HG03135 (cell line): ENCODE measurements around the gene GPX5.
"Not testable (repeated sequence)": the region's sequence is repeated elsewhere in the genome, so short reads cannot be mapped to it uniquely, and the experiment has no call there.

Source experiments
- ATAC-seq: cut with Tn5 transposase; IDR thresholded peaks from one replicate; pipeline ENCODE4 v1.9.1; 2021; ENCODE audit warnings: mild to moderate bottlenecking, moderate library complexity; ENCODE audit not compliant: unreplicated experiment

Gene GPX5, protein sequence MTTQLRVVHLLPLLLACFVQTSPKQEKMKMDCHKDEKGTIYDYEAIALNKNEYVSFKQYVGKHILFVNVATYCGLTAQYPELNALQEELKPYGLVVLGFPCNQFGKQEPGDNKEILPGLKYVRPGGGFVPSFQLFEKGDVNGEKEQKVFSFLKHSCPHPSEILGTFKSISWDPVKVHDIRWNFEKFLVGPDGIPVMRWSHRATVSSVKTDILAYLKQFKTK

DNA sequence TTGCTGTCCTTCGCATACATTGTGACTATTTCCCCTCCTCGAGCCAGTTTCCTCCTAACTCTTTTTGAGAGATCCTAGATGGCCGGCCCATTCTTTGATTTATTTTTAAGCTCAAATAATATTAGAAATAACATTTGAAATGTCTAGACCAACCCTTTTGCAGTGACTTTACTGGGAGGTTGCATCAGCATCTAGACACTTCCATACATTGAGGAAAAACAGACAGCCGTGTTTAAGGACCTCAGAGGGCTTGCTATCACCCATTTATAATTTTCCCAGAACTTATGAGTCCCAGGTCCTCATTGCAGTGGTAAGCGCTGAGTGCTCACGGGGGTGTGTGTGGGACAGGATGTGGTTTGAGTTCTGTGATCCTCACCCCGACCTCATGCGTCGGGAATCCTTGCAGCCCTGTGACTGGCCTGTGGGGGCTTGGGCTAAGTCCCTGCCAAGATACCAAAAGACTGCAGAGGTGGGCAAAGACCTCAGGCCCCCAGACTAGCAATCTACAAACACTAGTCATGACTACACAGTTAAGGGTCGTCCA is at the start of gene GPX5:
Gene GPX5 (plus strand): TSS at position 386 of the 544 bp plus-strand sequence. CDS start 133 bp downstream, at position 519.
- ATAC-seq, result no peak

DNA sequence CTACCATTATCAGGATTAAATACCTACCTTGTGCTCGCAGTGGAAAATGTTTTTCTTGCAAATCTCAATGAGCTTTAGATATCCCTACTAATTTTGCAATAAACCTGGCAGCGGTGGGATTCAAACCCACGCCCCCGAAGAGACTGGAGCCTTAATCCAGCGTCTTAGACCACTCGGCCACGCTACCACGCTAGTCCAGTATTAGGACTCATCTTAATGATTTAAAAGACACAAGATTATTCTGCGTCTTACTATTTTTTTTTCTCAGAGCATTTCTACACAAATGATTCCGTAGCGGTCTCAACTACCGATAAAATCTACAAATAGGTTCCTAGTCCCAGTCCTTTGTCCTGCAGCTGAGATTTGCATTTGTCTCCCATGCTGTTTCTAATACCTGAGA is 47.2 kb upstream of the GPX5 start:
- ATAC-seq, result no peak

DNA sequence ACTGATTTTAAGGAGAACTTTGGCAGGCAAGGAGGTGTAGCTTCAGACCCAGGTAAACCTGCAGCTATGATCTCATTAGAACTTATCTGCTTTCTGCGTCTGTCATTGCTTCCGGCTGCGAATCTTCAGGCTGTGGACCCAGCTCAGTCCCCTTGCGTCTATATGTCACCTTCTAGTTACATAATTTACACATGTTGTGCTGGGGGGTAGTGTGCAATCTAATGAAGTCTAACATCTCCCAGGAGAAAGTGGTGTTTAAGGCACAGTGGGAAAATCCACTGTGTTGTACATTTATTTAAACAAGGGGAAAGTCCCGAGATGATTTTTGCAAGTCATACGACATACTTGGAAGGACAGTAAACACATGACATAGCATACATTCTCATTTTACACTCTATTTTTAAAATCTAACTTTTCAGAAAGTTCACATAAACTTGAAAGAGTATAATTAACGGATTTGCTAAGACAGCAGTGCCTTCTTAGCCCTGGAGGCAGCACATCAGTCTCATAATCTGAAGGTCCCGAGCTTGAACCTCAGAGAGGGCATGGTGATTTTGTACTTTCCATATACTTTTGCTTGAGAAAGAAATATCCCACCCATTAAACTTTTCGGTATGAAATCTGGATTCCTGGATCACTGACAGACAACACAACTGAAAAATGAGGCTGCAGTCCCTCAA is 45.3 kb upstream of the GPX5 start:
- no peak for ATAC-seq

DNA sequence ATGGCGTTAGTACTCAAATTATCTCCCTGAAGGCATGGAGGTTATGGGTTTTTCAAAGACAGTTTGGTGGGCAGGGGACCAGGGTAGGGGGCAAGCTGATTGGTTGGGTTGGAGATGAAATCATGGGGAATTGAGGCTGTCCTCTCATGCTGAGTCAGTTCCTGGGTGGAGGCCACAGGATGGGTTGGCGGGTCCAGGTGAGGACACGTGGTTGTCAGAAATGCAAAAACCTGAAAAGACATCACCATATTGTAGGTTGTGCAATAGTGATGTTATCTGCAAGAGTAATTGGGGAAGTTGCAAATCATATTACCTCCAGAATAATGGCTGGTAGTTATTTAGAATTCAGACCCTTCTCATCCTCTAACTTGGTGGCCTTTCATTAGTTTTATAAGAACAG is 40.2 kb upstream of the GPX5 start:
- no peak for ATAC-seq

DNA sequence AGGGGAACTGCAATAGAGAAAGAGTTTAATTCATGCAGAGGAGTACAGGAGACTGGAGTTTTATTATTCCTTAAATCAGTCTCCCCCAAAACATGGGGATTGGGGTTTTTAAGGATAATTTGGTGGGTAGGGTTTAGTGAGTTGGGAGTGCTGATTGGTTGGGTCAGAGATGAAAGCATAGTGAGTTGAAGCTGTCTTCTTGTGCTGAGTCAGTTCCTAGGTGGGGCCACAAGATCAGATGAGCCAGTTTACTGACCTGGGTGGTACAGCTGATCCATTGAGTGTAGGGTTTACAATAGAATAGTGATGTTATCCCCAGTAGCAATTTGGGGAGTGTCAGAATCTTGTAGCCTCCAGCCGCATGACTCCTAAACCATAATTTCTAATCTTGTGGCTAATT is 39.1 kb upstream of the GPX5 start:
- ATAC-seq, result no peak

DNA sequence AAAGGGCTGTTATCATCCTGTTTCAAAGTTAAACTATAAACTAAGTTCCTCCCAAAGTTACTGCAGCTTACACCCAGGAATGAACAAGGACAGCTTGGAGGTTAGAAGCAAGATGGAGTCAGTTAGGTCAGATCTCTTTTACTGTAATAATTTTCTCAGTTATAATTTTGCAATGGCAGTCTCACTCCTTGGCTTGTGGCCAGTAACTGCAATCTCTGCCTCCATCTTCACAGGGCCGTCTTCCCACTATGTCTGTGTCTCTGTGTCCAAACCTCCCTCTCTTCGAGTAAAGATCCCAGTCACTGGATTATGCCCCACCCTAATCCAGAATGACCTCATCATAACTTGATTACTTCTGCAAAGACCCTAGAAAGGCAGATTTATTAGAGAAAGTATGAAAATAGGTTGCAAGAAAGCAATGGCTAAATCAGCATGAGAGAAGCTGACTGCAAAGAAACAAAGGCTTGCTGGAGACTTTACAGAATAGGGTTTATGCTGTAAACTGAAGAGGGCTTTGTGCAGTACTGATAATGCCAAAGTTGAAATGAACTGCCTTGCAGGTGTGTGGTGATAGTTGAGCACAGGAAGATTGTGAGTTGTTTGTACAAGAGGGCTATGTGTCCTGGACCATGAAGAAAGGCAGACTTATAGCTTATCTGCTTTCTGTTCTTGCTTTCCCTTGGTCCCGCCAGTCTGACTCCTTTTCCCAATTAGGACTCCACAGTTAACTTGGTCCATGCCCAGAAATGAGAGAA is 38.5 kb upstream of the GPX5 start:
- no peak for ATAC-seq

DNA sequence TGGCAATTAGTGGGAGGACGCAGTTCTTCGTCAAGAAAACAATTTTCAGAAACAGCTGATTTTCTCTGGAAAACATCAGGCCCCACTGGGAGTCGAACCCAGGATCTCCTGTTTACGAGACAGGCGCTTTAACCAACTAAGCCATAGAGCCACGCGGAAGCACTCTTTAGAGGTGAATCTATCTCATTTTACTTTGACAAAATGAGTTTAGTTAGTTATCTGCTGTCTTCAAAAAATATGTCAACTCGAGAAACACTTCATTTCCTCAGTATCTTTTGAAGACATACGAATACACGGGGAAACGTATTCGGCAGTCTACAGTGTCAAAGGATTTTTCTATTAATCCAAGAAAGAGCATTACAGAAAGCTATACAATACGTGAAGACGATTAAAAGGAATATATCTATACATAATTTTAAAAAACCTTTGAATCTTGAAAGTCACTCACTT is 36.7 kb upstream of the GPX5 start:
- ATAC-seq, result no peak

DNA sequence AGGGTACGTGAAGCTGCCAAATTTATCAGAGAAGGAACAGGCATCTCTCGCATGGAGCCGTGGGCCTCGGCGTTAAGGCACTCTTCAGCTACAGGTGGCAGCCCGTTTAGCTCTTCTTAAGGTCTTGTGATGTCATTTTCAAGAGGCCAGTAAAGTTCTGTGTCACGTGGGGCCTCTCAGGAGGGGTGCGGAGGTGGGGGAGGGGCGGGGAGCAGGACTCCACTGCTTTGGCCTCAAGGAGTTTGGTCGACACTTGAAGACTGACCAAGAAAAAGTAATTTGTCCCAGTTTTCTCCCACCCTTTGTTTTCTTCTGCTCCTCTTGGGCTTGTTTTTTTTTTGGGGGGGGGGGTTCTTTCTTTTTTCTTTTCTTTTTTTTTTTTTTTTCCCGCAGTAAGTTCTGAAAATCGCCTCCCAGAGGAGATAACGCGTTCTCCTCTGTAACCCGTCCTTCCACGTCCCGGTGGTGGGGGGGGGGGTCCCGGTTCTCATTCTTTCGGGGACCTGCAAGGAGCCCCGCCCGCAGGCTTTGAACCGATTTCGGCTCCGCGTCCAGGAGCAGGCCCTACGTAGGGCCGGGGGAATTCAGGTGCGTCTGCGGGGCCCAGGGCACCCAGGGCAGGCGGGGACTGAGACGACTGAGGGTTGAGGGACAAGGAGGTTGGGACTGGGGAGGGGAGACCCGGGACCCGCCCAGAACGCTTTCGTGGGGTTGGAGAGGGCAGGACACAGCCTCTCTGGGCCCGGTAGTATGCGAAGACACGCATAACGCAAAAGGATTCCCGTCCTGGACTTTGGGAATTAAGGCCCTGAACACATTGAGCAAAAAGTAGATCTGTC is 36.1 kb upstream of the GPX5 start:
- peak; percentile 66 for ATAC-seq

DNA sequence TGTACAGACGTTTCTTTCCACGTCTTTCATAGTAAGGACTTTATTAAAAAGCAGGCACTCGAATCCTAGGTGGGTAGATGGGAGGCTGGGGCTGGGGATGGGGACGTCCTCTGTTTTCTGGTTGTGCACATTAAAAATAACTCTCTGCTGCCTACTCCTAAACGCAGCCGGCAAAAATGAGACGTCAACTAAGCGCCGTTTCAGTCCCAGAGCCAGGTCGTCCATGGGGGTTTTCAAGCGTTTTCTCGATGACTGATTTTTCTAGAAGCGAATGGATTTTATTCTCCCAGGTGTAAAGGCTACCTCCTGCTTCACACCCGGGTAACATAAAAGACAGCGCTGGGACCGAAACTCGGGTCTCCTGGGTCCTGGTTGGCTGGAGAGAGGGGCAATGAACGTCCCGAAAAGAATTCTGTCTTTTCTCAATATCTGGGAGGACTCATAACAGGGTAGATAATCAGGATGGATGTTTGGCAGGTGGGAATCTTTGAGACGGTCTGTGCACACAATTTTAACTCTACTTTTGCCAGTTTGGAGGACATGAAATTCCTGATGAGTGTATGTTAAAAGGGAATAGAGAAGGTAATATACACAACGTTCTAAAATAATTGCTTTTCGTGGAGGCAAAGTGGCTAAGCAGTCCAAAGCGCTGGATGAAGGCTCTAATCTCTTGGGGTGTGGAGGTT is 35.3 kb upstream of the GPX5 start:
- no peak for ATAC-seq

DNA sequence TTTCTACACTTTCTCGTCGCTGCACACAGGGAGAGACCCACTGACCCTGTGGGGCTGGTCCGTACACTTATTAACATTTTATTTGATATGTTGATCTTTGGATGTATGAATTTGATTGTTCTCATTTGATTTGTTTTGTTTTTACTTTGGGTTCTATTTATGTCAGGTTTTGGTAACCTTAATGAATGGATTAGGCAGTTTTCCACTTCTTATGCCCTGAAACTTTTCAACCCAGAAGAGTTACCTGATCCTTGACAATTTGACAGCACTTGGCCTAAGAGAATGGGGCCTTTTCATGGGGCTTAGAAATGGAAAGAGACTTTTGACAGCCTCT is 33.7 kb upstream of the GPX5 start:
- no peak for ATAC-seq

DNA sequence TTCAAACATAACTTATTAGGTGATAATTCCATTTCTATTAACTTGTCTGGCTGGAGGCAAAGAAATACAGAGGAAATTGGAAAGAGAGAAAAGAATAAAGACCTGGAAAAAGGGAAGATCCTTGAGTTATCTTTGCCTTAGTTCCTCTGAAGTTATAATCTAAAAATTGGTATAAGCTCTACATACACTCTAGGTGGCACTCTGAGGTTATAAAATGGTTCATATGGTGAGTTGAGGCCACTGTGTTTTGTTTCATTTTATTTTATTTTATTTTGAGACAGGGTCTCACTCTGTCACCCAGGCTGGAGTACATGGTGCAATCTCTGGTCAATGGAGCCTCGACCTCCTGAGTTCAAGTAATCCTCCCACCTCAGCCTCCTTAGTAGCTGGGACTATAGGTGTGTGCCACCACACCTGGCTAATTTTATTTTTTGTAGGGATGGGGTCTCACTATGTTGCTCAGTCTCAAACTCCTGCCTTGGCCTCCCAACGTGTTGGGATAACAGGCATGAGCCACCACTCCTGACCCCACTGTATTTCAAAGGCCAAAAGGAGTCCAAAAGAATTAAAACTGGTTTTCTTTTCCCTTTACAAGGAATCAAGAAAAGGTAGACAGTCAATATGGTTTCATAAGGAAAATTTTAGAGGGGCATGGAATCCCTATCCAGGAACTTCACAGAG is 29.4 kb upstream of the GPX5 start:
- ATAC-seq, result no peak

DNA sequence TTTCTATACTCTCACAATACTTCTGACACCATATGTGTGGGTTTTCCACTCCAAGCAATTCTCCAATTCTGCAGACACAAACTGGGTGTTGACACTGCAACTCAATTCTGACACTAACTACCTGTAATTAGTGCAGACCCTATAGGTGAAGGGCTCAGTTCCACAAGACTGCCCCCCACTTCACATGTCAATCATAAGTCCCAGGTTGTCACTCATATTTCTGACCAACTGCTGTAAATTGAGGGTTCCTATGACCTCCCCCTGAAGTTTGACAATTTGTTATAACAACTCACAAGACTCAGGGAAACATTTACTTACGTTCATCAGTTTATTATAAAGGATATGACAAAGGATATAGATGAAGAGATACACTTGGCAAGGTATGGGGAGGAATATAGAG is 28.4 kb upstream of the GPX5 start:
- ATAC-seq, result no peak

DNA sequence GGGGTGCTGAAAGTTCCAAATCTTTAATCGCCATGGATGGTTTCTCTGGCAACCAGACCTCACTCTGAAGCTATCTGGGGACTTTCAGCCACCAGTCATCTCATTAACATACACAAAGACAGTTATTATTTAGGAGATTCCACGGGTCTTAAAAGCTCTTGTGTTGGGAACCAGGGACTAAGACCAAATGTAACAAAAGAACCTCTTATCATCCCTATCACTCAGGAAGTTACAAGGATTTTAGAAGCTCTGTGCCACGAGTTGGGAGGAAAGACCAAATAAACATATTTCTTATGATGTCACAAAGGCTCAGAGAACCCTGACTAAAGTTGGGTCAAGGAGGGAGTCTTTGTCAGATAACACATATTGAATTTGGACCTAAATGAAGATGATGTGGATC is 27.8 kb upstream of the GPX5 start:
- no peak for ATAC-seq

DNA sequence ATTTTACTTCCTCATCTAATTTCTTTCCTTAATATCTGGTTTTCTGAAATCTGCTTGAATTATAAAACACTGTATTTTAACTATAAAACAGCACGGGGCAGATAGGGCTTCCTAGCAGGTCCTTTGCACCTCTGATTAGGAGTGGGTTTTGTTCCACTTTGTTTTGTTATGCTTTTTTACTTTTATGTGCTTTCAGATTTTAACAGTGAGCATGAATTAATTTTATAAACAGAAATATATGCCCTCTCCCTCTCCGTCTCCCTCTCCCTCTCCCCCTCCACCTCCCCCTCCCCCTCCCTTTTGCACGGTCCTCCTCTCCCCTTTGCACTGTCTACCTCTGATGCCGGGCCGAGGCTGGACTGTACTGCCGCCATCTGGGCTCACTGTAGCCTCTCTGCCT is 24.4 kb upstream of the GPX5 start:
- no peak for ATAC-seq

DNA sequence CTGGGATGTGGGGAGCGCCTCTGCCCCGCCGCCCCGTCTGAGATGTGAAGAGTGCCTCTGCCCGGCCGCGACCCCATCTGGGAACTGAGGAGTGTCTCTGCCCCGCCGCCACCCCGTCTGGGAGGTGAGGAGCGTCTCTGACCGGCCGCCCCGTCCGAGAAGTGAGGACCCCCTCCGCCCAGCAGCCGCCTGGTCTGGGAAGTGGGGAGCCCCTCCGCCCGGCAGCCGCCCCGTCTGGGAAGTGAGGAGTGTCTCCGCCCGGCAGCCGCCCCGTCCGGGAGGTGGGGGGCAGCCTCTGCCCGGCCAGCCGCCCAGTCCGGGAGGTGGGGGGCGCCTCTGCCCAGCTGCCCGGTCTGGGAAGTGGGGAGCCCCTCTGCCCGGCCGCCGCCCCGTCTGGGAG is 23.5 kb upstream of the GPX5 start:
- ATAC-seq, result not testable (repeated sequence)

DNA sequence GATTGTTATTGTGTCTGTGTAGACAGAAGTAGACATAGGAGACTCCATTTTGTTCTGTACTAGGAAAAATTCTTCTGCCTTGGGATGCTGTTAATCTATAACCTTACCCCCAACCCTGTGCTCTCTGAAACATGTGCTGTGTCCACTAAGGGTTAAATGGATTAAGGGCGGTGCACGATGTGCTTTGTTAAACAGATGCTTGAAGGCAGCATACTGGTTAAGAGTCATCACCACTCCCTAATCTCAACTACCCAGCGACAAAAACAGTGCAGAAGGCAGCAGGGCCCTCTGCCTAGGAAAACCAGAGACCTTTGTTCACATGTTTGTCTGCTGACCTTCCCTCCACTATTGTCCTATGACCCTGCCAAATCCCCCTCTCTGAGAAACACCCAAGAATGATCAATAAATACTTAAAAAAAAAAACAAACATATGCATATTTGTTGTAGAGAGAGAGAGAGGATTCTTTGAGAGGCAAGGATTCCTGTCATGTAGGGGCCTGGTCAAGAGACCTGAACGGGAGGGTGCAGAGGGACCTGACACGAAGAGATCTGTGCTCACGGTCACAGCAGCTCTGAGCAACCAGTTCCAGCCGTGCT is 22.9 kb upstream of the GPX5 start:
- not testable (repeated sequence) for ATAC-seq

DNA sequence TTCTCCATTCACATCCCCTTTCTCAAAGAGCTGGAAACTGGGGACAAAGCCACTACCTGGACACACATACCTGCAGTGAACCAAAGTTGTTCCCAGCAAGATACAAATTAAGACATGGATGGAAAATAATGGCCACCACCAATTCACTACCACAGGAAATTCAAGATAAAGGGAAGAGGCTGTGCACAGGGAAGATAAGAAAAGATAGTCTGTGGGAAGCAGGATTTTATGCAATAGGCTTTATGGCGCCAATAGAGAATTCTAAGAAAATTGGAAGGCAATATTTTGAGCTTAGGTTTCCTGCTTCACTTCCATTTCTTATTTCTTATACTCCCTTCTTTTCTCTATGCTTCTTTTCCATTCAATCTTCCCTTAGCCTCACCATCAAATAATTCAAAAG is 19.9 kb upstream of the GPX5 start:
- no peak for ATAC-seq

DNA sequence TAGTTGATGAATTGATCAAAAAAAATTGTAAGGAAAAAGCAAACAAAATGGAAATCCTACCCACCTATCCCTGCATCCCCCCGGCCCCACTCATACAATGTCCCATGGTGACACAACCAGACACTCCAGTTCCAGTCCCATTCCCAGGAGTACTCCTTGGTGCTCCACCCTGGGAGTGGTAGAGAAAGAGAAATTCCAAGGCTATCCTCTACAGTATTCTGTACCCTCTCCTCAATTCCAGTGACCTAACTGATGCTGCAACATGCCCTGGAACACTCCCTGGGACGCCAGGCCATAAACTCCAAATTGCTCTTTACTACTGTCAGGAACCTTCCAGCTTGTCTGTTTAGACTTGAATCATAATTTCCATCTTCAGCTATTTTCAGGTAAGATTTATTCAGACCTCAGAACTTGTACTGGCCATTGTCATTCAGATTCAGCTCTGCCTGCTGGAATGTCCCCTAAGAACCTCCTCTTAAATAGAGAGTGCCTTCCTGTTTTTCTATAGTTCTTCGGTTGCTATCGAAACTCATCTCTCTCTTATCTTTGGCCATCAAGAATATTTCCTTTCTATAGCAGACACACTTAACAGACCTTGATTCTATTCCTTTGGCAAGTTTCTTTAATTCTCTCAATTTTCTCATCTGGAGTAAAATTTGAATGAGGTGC is 18.7 kb upstream of the GPX5 start:
- no peak for ATAC-seq
